Thyroid gland (tissue), 4 donors: ENCODE measurements around the gene MEIS1. TPM values are rescaled to one million over a fixed set of nuclear protein-coding genes. Genes with fewer than 3 reads are reported as not detected.

ENCODE experiments used
- DNase-seq, 2 donors: peaks; one replicate each; pipeline ENCODE4 v3.0.0-alpha.2; 2019
- H3K27ac ChIP-seq, 3 donors: fragments of 200-600 bp; sonication (generic); 1 replicate in 2 of 3; 2 replicates in 1 of 3; pipeline ENCODE4 v1.5.1; 2016 to 2019; ENCODE audit warnings: mild to moderate bottlenecking in 1 of 3, moderate library complexity in 1 of 3
- H3K27me3 ChIP-seq: fragments of 200-600 bp; sonication (generic); one replicate; pipeline ENCODE4 v1.5.1; 2019
- H3K36me3 ChIP-seq, 2 donors: fragments of 200-600 bp; sonication (generic); one replicate each; pipeline ENCODE4 v1.5.1; 2016 to 2019
- H3K4me1 ChIP-seq, 2 donors: fragments of 200-600 bp; sonication (generic); one replicate each; pipeline ENCODE4 v1.5.1; 2017 to 2019
- H3K4me3 ChIP-seq, 3 donors: fragments of 200-600 bp; sonication (generic); replicated peaks in 1 of 3; 1 replicate in 2 of 3; 2 replicates in 1 of 3; pipeline ENCODE4 v1.5.1; 2016; ENCODE audit warnings: mild to moderate bottlenecking in 1 of 3
- H3K9me3 ChIP-seq: fragments of 200-600 bp; sonication (generic); one replicate; pipeline ENCODE4 v1.5.1; 2017
- POLR2A ChIP-seq, 2 donors: fragments of 450-650 bp; IDR thresholded peaks; one replicate each; pipeline ENCODE4 v1.6.1; 2017; ENCODE audit warnings: antibody characterized with exemption in 2 of 2, mild to moderate bottlenecking in 2 of 2, moderate library complexity in 1 of 2
- WGBS, 2 donors: methylation state at CpG; one replicate each; pipeline ENCODE4 v1.1.5; 2017; 5-methylcytosine and 5-hydroxymethylcytosine counted together
- intact Hi-C: fragments of 100-400 bp; cut with DNase I; formaldehyde crosslinking; loops from one replicate; pipeline ENCODE4 v1.15.1; 2023
- total RNA-seq, 4 donors: library from RNA; depleted of rRNA; stranded (reverse); fragments of >200 nt; gene quantifications; one replicate each; pipeline ENCODE4 v1.2.3, GENCODE V29; 2016
- TF ChIP-seq, protein P1 (sequence below), 6 experiments: fragments of 200-600 bp in 3 of 6; fragments of 450-650 bp in 3 of 6; sonication (generic) in 3 of 6; IDR thresholded peaks; one replicate each; pipeline ENCODE4 v1.5.1; 2016 to 2019; ENCODE audit warnings: antibody characterized with exemption in 6 of 6, mild to moderate bottlenecking in 2 of 6, inconsistent platforms in 1 of 6, moderate library complexity in 1 of 6

Gene MEIS1
- total RNA-seq, 4 donors from 2014 or later = 6.8 to 11.8 (median 9.4) TPM

DNA sequence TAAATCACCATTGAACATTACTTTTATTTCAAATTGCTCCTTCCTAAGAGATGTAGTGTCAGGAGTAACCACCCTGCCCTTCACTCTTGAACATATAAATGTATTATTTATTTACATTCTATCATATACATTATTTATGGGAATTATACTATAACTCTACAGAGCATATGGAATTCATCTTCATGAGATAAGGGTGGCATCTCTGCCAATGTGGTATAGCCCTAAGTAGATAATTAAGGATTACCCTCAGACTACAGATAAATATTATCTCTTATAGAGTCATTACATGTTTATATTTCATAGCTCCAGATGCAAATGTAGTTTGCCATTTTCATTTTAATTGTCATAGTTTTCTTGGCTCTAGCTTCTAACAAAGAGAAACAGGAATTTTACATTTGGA lies 17.3 kb downstream of the MEIS1 start:
- intact Hi-C loops = no loop called here
- H3K27me3 ChIP-seq = no peaks in the 10 kb centered on the region
- H3K9me3 ChIP-seq = no peaks in the 10 kb centered on the region
- H3K4me1 ChIP-seq = no peaks in the 10 kb centered on the region
- TF ChIP-seq POLR2A (IDR thresholded peaks at IDR 0.05) = no peak
- TF ChIP-seq, protein P1, sequence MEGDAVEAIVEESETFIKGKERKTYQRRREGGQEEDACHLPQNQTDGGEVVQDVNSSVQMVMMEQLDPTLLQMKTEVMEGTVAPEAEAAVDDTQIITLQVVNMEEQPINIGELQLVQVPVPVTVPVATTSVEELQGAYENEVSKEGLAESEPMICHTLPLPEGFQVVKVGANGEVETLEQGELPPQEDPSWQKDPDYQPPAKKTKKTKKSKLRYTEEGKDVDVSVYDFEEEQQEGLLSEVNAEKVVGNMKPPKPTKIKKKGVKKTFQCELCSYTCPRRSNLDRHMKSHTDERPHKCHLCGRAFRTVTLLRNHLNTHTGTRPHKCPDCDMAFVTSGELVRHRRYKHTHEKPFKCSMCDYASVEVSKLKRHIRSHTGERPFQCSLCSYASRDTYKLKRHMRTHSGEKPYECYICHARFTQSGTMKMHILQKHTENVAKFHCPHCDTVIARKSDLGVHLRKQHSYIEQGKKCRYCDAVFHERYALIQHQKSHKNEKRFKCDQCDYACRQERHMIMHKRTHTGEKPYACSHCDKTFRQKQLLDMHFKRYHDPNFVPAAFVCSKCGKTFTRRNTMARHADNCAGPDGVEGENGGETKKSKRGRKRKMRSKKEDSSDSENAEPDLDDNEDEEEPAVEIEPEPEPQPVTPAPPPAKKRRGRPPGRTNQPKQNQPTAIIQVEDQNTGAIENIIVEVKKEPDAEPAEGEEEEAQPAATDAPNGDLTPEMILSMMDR (IDR thresholded peaks at IDR 0.05) = no peak
- no peak for DNase-seq
- no peak overlapping the region for H3K27ac ChIP-seq
- H3K4me3 ChIP-seq = no peak overlapping the region
- H3K36me3 ChIP-seq = no peaks in the 10 kb centered on the region

GRCh38 chr2:66452917-66453316 lies 18.0 kb downstream of the MEIS1 start:
- Histone ChIP-seq H3K27me3 (no peaks in the 10 kb centered on the region), H3K4me3 (no peak overlapping the region), H3K27ac (no peak overlapping the region), H3K4me1 (no peaks in the 10 kb centered on the region), H3K36me3 (no peaks in the 10 kb centered on the region), H3K9me3 (no peaks in the 10 kb centered on the region)
- no peak for DNase-seq
- intact Hi-C loops = no loop called here
- WGBS, 2 donors = 86 to 91% methylated on average over 2 of the region's 2 CpGs
- no peak for TF ChIP-seq POLR2A (IDR thresholded peaks at IDR 0.05)
- TF ChIP-seq, protein P1 (IDR thresholded peaks at IDR 0.05) = no peak

DNA sequence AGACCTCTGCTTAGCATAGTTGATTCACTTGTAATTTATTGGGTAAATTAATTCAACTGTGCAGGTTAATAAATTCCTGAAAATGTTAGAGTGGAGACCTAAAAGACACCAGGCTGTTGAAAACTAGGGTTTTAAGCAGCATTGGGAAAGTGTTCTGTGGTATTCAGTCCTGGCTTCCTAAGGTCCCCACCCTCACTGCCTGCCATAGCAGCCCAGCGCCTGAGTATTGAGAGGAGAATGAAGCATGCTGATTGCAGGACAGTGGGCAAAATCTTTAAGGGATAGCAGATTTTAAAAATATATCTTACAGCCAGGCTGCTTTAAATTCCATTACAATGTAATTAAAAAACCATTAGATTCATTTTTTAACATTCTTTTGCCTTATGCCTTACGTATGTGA lies 20.6 kb downstream of the MEIS1 start:
- no peaks in the 10 kb centered on the region for H3K9me3 ChIP-seq
- H3K36me3 ChIP-seq = no peaks in the 10 kb centered on the region
- TF ChIP-seq, protein P1 (IDR thresholded peaks at IDR 0.05) = no peak
- no peak for TF ChIP-seq POLR2A (IDR thresholded peaks at IDR 0.05)
- no peaks in the 10 kb centered on the region for H3K4me1 ChIP-seq
- 85 to 91% methylated on average over 2 of the region's 2 CpGs for WGBS, 2 donors
- intact Hi-C loops = no loop called here
- no peaks in the 10 kb centered on the region for H3K27me3 ChIP-seq
- no peak overlapping the region for H3K4me3 ChIP-seq
- no peak for DNase-seq
- no peak overlapping the region for H3K27ac ChIP-seq

- WGBS, 2 donors = 67 to 81% methylated on average over 7 of the region's 7 CpGs
- Histone ChIP-seq H3K36me3 (no peaks in the 10 kb centered on the region), H3K4me3 (no peak overlapping the region), H3K4me1 (no peaks in the 10 kb centered on the region), H3K9me3 (no peaks in the 10 kb centered on the region), H3K27me3 (no peaks in the 10 kb centered on the region), H3K27ac (no peak overlapping the region)
- no peak for TF ChIP-seq POLR2A (IDR thresholded peaks at IDR 0.05)
- TF ChIP-seq, protein P1 (IDR thresholded peaks at IDR 0.05) = no peak
- intact Hi-C loops = no loop called here
- DNase-seq = no peak
Observed at GRCh38 chr2:66456183-66457041, 21.5 kb downstream of the MEIS1 start.

- Histone ChIP-seq H3K4me1 (no peaks in the 10 kb centered on the region), H3K4me3 (no peak overlapping the region), H3K36me3 (no peaks in the 10 kb centered on the region), H3K27me3 (no peaks in the 10 kb centered on the region), H3K9me3 (no peaks in the 10 kb centered on the region), H3K27ac (no peak overlapping the region)
- no peak for DNase-seq
- intact Hi-C loops = no loop called here
- 75 to 90% methylated on average over 6 of the region's 6 CpGs for WGBS, 2 donors
- no peak for TF ChIP-seq POLR2A (IDR thresholded peaks at IDR 0.05)
- TF ChIP-seq, protein P1 (IDR thresholded peaks at IDR 0.05) = no peak
Observed at GRCh38 chr2:66457545-66457944, 22.6 kb downstream of the MEIS1 start.
